ENCODE data around the gene C9orf50. TPM values are rescaled to one million over a fixed set of nuclear protein-coding genes. Genes with fewer than 3 reads are reported as not detected.

The C9orf50 gene
- total and polyA plus RNA-seq, 2 experiments from 2014 or later, result not detected

DNA sequence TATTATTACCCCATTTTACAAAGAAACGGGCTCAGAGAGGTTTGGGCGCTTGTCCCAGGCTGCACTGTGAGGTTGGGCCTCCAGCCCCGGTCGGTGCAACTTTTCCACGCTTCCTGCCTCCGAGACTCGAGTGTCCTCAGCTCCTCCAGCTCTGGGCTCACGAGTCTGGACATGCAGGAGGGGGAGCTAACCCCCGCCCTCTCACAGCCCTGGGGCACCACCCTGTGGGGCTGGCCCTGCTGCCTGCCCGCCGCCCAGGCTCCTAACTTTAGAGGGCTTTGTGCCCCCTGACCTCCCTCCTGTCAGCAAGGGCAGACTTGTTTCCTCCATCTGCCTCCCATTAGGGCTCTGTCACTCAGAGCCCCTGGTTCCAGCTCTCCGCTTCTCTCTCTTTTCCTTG is 25.4 kb upstream of the C9orf50 start:
- no peak overlapping the region for H3K27ac Mint-ChIP-seq
- Histone ChIP-seq H3K4me3 (no peak overlapping the region), H3K79me2 (replicated peaks; ENCODE audit: insufficient read depth) (peaks cover 5% of the 10 kb centered on the region), H3K4me2 (no peak overlapping the region), H4K20me1 (replicated peaks; ENCODE audit: insufficient read depth) (no peaks in the 10 kb centered on the region), H2AFZ (no peak overlapping the region), H3F3A (replicated peaks; ENCODE audit: low read depth) (no peaks in the 10 kb centered on the region), H3K27me3 (ENCODE audit: insufficient read depth) (no peaks in the 10 kb centered on the region), H3K36me3 (ENCODE audit: insufficient read depth) (no peaks in the 10 kb centered on the region), H3K4me1 (ENCODE audit: insufficient read depth) (no peaks in the 10 kb centered on the region), H3K27ac (ENCODE audit: low read depth) (no peak overlapping the region), H3K9me2 (ENCODE audit: insufficient read depth) (no peaks in the 10 kb centered on the region)
- peaks cover 17% of the 10 kb centered on the region for H3K27me3 Mint-ChIP-seq (ENCODE audit: insufficient read depth, low read depth, poor library complexity)
- H3K4me1 Mint-ChIP-seq, result peaks cover 2% of the 10 kb centered on the region
- no peaks in the 10 kb centered on the region for H3K36me3 Mint-ChIP-seq (ENCODE audit: low read depth)
- DNase-seq (ENCODE audit: low spot score) (no peak), ATAC-seq (no peak)
- TF ChIP-seq, protein P1, sequence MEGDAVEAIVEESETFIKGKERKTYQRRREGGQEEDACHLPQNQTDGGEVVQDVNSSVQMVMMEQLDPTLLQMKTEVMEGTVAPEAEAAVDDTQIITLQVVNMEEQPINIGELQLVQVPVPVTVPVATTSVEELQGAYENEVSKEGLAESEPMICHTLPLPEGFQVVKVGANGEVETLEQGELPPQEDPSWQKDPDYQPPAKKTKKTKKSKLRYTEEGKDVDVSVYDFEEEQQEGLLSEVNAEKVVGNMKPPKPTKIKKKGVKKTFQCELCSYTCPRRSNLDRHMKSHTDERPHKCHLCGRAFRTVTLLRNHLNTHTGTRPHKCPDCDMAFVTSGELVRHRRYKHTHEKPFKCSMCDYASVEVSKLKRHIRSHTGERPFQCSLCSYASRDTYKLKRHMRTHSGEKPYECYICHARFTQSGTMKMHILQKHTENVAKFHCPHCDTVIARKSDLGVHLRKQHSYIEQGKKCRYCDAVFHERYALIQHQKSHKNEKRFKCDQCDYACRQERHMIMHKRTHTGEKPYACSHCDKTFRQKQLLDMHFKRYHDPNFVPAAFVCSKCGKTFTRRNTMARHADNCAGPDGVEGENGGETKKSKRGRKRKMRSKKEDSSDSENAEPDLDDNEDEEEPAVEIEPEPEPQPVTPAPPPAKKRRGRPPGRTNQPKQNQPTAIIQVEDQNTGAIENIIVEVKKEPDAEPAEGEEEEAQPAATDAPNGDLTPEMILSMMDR (conservative IDR thresholded peaks at IDR 0.05; ENCODE audit: low read depth in 2 of 2), result no peak
- no peak for TF ChIP-seq CREB1 (CRISPR knock-in tag; IDR thresholded peaks at IDR 0.05; ENCODE audit: low read depth)
- no peaks in the 10 kb centered on the region; the same call in 2 of the 3 replicates for H3K9me3 Mint-ChIP-seq
- no peak overlapping the region for H3K4me3 Mint-ChIP-seq

DNA sequence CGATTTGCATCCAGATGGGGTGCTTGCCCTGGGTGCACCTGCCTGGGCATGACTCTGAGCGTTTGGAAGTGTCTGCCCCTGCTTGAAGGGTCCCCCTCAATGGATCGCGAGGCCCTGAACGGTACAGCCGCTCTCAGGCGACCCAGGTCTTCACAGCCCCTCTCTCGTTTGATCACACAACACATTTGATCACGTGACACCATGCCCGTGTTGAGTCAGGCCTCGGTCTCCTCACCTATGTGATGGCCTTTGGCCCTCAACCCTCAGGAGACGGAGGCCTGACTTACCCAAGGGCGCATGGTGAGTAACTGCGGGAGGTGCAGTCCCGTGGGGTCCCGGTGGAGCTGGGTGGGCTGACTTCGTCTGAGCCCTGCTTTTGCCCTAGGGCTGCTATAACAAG is 24.0 kb upstream of the C9orf50 start:
- Histone ChIP-seq H3K79me2 (replicated peaks; ENCODE audit: insufficient read depth) (peaks cover 10% of the 10 kb centered on the region), H3K4me2 (no peak overlapping the region), H2AFZ (no peak overlapping the region), H3K4me1 (ENCODE audit: insufficient read depth) (no peaks in the 10 kb centered on the region), H3K9me2 (ENCODE audit: insufficient read depth) (no peaks in the 10 kb centered on the region), H3F3A (replicated peaks; ENCODE audit: low read depth) (no peaks in the 10 kb centered on the region), H3K27ac (ENCODE audit: low read depth) (no peak overlapping the region), H4K20me1 (replicated peaks; ENCODE audit: insufficient read depth) (peaks cover 8% of the 10 kb centered on the region), H3K4me3 (no peak overlapping the region), H3K36me3 (ENCODE audit: insufficient read depth) (no peaks in the 10 kb centered on the region), H3K27me3 (ENCODE audit: insufficient read depth) (no peaks in the 10 kb centered on the region)
- Mint-ChIP-seq H3K27me3 (ENCODE audit: insufficient read depth, low read depth, poor library complexity) (peaks cover 18% of the 10 kb centered on the region), H3K9me3 (no peaks in the 10 kb centered on the region; the same call in 2 of the 3 replicates), H3K36me3 (ENCODE audit: low read depth) (no peaks in the 10 kb centered on the region), H3K4me1 (peaks cover 9% of the 10 kb centered on the region), H3K4me3 (no peak overlapping the region), H3K27ac (no peak overlapping the region)
- DNase-seq (ENCODE audit: low spot score) (no peak), ATAC-seq (no peak)
- TF ChIP-seq ZNF114 (CRISPR knock-in tag; IDR thresholded peaks at IDR 0.05) (no peak), NANOG (IDR thresholded peaks at IDR 0.05; ENCODE audit: borderline replicate concordance) (no peak), ZNF331 (CRISPR knock-in tag; IDR thresholded peaks at IDR 0.05; ENCODE audit: low read depth) (no peak), EZH2 (IDR thresholded peaks at IDR 0.05; ENCODE audit: low read depth, unreplicated experiment) (no peak), STAT1 (IDR thresholded peaks at IDR 0.05; ENCODE audit: unreplicated experiment) (no peak), EZH2phosphoT487 (IDR thresholded peaks at IDR 0.05; ENCODE audit: unreplicated experiment) (no peak), POLR2AphosphoS5 (IDR thresholded peaks at IDR 0.05; ENCODE audit: low read depth) (no peak), JUNB (IDR thresholded peaks at IDR 0.05; ENCODE audit: unreplicated experiment) (no peak), CREB1 (CRISPR knock-in tag; IDR thresholded peaks at IDR 0.05; ENCODE audit: low read depth) (no peak)
- TF ChIP-seq, protein P2, sequence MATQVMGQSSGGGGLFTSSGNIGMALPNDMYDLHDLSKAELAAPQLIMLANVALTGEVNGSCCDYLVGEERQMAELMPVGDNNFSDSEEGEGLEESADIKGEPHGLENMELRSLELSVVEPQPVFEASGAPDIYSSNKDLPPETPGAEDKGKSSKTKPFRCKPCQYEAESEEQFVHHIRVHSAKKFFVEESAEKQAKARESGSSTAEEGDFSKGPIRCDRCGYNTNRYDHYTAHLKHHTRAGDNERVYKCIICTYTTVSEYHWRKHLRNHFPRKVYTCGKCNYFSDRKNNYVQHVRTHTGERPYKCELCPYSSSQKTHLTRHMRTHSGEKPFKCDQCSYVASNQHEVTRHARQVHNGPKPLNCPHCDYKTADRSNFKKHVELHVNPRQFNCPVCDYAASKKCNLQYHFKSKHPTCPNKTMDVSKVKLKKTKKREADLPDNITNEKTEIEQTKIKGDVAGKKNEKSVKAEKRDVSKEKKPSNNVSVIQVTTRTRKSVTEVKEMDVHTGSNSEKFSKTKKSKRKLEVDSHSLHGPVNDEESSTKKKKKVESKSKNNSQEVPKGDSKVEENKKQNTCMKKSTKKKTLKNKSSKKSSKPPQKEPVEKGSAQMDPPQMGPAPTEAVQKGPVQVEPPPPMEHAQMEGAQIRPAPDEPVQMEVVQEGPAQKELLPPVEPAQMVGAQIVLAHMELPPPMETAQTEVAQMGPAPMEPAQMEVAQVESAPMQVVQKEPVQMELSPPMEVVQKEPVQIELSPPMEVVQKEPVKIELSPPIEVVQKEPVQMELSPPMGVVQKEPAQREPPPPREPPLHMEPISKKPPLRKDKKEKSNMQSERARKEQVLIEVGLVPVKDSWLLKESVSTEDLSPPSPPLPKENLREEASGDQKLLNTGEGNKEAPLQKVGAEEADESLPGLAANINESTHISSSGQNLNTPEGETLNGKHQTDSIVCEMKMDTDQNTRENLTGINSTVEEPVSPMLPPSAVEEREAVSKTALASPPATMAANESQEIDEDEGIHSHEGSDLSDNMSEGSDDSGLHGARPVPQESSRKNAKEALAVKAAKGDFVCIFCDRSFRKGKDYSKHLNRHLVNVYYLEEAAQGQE (IDR thresholded peaks at IDR 0.05; ENCODE audit: unreplicated experiment), result no peak
- TF ChIP-seq, protein P1 (conservative IDR thresholded peaks at IDR 0.05; ENCODE audit: low read depth in 2 of 2), result no peak

Measured in GM23338 (cell line).